ENCODE measurements around the gene TMEM255B. TPM values are rescaled to one million over a fixed set of nuclear protein-coding genes. Genes with fewer than 3 reads are reported as not detected.
"Not testable (repeated sequence)": the region's sequence is repeated elsewhere in the genome, so short reads cannot be mapped to it uniquely, and the experiment has no call there.

Gene TMEM255B
- total RNA-seq, 1 donor from 2014 or later = 2.0 TPM

GRCh38 chr13:113828282-113828825, 69.3 kb downstream of the TMEM255B start:
- H3K4me1 Mint-ChIP-seq = no peaks in the 10 kb centered on the region
- intact Hi-C loops (cut with micrococcal nuclease) = no loop called here
- H3K36me3 Mint-ChIP-seq (ENCODE audit: low read depth) = peaks cover 3% of the 10 kb centered on the region
- no peak for DNase-seq
- H3K27me3 Mint-ChIP-seq = no peaks in the 10 kb centered on the region
- no peaks in the 10 kb centered on the region for H3K9me3 Mint-ChIP-seq
- H3K27ac Mint-ChIP-seq = no peak overlapping the region
- no peak overlapping the region for H3K4me3 Mint-ChIP-seq

GRCh38 chr13:113830426-113830950, 71.5 kb downstream of the TMEM255B start:
- not testable (repeated sequence) for H3K27me3 Mint-ChIP-seq

DNA sequence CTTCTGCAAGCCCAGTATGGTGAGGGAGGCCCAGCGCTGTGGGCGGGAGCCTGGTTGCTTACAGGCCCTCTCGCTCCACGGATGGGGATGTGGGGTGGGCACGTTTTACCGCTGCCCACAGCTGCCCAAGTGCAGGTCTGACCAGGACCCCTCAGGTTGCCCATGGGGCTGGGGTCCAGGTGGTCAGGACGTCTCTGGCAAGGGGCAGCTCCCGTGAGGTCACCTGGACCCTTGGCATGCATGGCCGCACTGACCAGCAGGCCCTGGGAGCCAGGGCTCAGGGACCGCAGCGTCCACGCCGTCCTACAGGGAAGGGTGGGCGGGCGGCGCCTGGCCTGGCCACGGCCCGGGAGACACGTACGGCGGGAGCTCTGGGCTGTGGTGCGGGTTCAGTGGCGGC, 72.0 kb downstream of the TMEM255B start:
- Mint-ChIP-seq H3K27ac (no peak overlapping the region), H3K4me3 (no peak overlapping the region), H3K9me3 (no peaks in the 10 kb centered on the region), H3K27me3 (no peaks in the 10 kb centered on the region), H3K36me3 (ENCODE audit: low read depth) (peaks cover 5% of the 10 kb centered on the region), H3K4me1 (no peaks in the 10 kb centered on the region)
- intact Hi-C loops (cut with micrococcal nuclease) = no loop called here
- no peak for DNase-seq

More at GRCh38 chr13:113830426-113830950, 71.5 kb downstream of the TMEM255B start:
- intact Hi-C loops (cut with micrococcal nuclease); H3K4me3 Mint-ChIP-seq; H3K27ac Mint-ChIP-seq; H3K9me3 Mint-ChIP-seq; H3K36me3 Mint-ChIP-seq (ENCODE audit: low read depth); H3K4me1 Mint-ChIP-seq; DNase-seq: not testable (repeated sequence)

DNA sequence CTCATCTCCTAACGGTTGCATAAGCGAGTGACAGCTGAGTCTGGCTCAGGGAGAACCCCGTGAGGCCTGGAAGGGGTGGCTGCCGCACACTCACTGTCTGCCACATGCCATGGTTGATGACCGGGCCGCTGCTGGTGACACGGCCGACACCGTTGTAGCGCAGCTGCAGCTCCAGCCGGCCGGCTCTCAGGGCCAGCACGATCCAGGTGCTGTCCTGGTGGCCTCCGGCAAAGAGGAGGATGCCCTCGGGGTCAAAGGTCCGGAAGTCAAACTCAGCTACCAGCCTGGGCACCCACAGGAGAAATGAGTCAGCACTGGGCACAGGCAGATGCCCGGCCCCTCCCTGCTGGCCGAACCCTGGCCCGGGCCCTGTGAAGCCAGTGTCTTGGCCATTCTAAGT, 73.2 kb downstream of the TMEM255B start:
- intact Hi-C loops (cut with micrococcal nuclease) = no loop called here
- no peak for DNase-seq
- Mint-ChIP-seq H3K27me3 (no peaks in the 10 kb centered on the region), H3K27ac (no peak overlapping the region), H3K9me3 (no peaks in the 10 kb centered on the region), H3K36me3 (ENCODE audit: low read depth) (peaks cover 5% of the 10 kb centered on the region), H3K4me3 (no peak overlapping the region), H3K4me1 (peaks cover 5% of the 10 kb centered on the region)

GRCh38 chr13:113832631-113833030, 73.6 kb downstream of the TMEM255B start:
- no peak for DNase-seq
- H3K4me3 Mint-ChIP-seq = no peak overlapping the region
- H3K36me3 Mint-ChIP-seq (ENCODE audit: low read depth) = peaks cover 3% of the 10 kb centered on the region
- intact Hi-C loops (cut with micrococcal nuclease) = no loop called here
- no peaks in the 10 kb centered on the region for H3K27me3 Mint-ChIP-seq
- no peak overlapping the region for H3K27ac Mint-ChIP-seq
- H3K9me3 Mint-ChIP-seq = no peaks in the 10 kb centered on the region
- H3K4me1 Mint-ChIP-seq = peaks cover 8% of the 10 kb centered on the region

GRCh38 chr13:113833111-113833830, 74.2 kb downstream of the TMEM255B start:
- H3K36me3 Mint-ChIP-seq (ENCODE audit: low read depth) = peaks cover 2% of the 10 kb centered on the region
- no peaks in the 10 kb centered on the region for H3K27me3 Mint-ChIP-seq
- no peak overlapping the region for H3K27ac Mint-ChIP-seq
- H3K9me3 Mint-ChIP-seq = no peaks in the 10 kb centered on the region
- H3K4me3 Mint-ChIP-seq = no peak overlapping the region
- intact Hi-C loops (cut with micrococcal nuclease) = no loop called here
- no peak for DNase-seq
- H3K4me1 Mint-ChIP-seq = peaks cover 9% of the 10 kb centered on the region

- H3K27me3 Mint-ChIP-seq; H3K27ac Mint-ChIP-seq; intact Hi-C loops (cut with micrococcal nuclease); H3K36me3 Mint-ChIP-seq (ENCODE audit: low read depth); H3K4me1 Mint-ChIP-seq; H3K9me3 Mint-ChIP-seq; DNase-seq; H3K4me3 Mint-ChIP-seq: not testable (repeated sequence)
Observed at GRCh38 chr13:113834006-113834405, 75.0 kb downstream of the TMEM255B start.

DNA sequence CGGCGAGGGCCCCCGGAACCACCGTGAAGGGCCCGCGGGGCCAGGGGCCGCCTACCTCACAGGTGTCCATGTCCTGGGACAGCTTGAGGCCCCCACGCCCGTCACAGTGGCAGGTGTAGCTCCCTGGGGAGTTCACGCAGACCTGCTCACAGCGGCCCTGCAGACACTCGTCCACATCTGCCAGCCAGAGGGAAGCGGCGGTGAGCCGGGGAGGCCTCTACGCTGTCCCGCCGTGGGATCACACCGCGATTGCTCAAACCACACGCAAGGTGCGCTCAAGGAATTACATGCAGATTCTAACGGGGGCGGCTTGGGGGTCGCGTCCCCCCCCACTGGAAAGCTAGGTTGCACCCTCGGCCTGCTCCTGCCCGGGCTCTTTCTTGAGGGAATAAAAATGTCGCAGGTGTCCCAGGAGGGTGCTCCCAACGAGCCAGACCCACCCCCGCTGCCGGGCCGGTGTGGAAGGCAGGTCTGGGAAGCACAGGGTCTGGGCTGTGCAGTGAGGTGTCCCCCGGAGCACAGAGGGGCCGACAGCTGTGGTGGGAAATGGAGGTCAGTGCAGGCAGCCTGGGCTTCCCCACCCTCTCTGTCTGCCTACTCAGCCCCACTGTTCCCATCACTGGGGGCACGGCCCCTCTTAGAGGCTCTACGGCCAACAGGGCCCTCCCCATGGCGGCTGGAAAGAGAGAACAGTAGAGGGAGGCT, 75.6 kb downstream of the TMEM255B start:
- H3K27ac Mint-ChIP-seq = no peak overlapping the region
- no peaks in the 10 kb centered on the region for H3K27me3 Mint-ChIP-seq
- intact Hi-C loops (cut with micrococcal nuclease) = no loop called here
- no peaks in the 10 kb centered on the region for H3K9me3 Mint-ChIP-seq
- no peak overlapping the region for H3K4me3 Mint-ChIP-seq
- peaks cover 9% of the 10 kb centered on the region for H3K4me1 Mint-ChIP-seq
- H3K36me3 Mint-ChIP-seq (ENCODE audit: low read depth) = peaks cover 2% of the 10 kb centered on the region
- DNase-seq = no peak

DNA sequence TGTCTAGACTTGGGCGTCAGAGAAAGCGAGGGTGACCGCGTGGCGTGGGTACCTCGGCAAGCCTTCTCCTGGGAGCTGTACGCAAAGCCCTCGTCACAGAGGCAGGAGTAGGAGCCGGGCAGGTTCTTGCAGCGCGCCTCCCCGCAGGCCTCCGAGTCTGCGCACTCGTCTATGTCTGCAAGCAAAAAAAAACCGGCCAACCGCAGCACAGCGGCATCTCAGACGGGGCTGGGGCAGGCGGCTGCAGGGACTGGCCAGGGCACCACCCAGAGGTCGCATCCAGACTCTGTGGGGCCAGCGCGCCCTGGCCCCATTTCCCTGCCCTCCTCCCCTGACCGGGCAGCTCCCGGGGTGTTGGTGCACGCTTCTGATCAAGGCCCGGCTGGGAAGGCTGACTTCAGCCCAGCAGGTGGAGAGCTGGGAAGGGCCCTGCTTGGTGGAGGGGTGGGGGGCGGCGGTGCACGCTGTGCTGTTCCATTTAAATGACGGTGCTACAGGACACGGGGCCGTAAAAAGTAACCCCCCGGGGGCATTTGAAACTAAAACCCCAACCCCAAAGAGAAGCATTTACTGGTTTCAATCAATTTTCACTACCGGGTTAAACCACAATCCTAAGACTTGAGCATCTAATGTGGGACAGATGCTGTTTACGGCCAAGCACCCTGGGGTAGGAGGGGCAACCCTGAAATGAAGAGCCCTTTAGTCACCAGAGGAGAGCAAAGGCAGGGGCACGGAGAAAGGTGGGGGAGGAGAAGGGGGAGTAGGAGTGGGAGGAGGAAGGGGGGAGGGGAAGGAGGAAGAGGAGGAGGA, 76.6 kb downstream of the TMEM255B start:
- peaks cover 2% of the 10 kb centered on the region for H3K36me3 Mint-ChIP-seq (ENCODE audit: low read depth)
- no peak overlapping the region for H3K27ac Mint-ChIP-seq
- no peak for DNase-seq
- no peak overlapping the region for H3K4me3 Mint-ChIP-seq
- H3K27me3 Mint-ChIP-seq = no peaks in the 10 kb centered on the region
- intact Hi-C loops (cut with micrococcal nuclease) = no loop called here
- H3K9me3 Mint-ChIP-seq = no peaks in the 10 kb centered on the region
- H3K4me1 Mint-ChIP-seq = peaks cover 9% of the 10 kb centered on the region

DNA sequence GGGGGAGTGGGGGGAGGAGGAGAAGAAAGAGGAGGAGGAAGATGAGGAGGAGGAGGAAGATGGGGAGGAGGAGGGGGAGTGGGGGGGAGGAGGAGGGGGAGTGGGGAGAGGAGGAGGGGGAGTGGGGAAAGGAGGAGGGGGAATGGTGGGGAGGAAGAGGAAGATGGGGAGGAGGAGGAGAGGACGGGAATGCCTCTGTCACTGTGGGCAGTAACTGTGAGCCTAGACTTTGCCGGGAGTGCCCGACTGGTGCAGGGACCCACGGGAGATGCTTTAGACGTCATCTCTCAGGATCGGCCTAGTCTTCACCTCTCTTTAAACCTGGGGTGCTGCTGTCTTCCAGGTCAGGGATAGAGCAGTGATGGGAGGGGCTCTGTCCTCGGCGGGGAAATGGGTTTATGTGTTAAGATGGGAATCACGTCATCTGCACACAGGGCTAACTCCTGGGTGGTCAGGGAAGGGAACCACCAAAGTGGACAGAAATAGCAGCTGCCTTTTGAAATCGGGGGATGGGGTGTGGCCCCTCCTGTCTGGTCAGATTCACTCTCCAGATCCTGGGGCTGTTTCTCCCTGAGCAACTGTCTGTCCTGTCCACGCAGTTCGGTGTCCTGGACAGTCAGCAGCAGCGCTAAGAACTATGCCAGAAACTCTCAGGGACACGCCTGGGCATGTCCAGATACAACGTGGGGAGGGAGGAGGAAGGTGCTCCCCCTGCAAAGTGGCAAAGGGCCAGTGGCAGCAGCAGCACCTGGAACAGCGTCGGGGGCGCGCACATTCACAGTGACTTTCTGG, 77.9 kb downstream of the TMEM255B start:
- H3K4me3 Mint-ChIP-seq = no peak overlapping the region
- H3K36me3 Mint-ChIP-seq (ENCODE audit: low read depth) = peaks cover 2% of the 10 kb centered on the region
- intact Hi-C loops (cut with micrococcal nuclease) = no loop called here
- DNase-seq = no peak
- H3K27me3 Mint-ChIP-seq = peaks cover under 1% of the 10 kb centered on the region
- peak overlapping the region; percentile 75 for H3K27ac Mint-ChIP-seq
- peaks cover 15% of the 10 kb centered on the region for H3K4me1 Mint-ChIP-seq
- peaks cover 6% of the 10 kb centered on the region for H3K9me3 Mint-ChIP-seq

GRCh38 chr13:113837560-113838355, 78.7 kb downstream of the TMEM255B start:
- H3K4me3 Mint-ChIP-seq = no peak overlapping the region
- peaks cover 17% of the 10 kb centered on the region for H3K4me1 Mint-ChIP-seq
- peaks cover 8% of the 10 kb centered on the region for H3K9me3 Mint-ChIP-seq
- no peak for DNase-seq
- intact Hi-C loops (cut with micrococcal nuclease) = no loop called here
- H3K27ac Mint-ChIP-seq = peak overlapping the region; percentile 75
- peaks cover 3% of the 10 kb centered on the region for H3K36me3 Mint-ChIP-seq (ENCODE audit: low read depth)
- peaks cover 3% of the 10 kb centered on the region for H3K27me3 Mint-ChIP-seq

GRCh38 chr13:113838711-113839201, 79.7 kb downstream of the TMEM255B start:
- Mint-ChIP-seq H3K36me3 (ENCODE audit: low read depth) (peaks cover 3% of the 10 kb centered on the region), H3K27me3 (peaks cover 3% of the 10 kb centered on the region), H3K27ac (no peak overlapping the region), H3K4me1 (peaks cover 17% of the 10 kb centered on the region), H3K4me3 (no peak overlapping the region), H3K9me3 (peaks cover 8% of the 10 kb centered on the region)
- intact Hi-C loops (cut with micrococcal nuclease) = no loop called here
- no peak for DNase-seq

All from activated CD4-positive, alpha-beta T cell treated with anti-CD3 and anti-CD28 coated beads, Interleukin-2, amount 10 ng/mL, durations not matched to agents 24 days and 14 days (primary cell).